Stomach (tissue), 4 donors: ENCODE measurements around the gene PTPRT.

Experiments
- EP300 ChIP-seq: sonication (generic); formaldehyde crosslinking; IDR thresholded peaks from one replicate; pipeline ENCODE4 v1.6.1; 2017; ENCODE audit warnings: antibody characterized with exemption
- POLR2A ChIP-seq, 4 donors: fragments of 450-650 bp; IDR thresholded peaks; one replicate each; pipeline ENCODE4 v1.6.1; 2016; ENCODE audit warnings: antibody characterized with exemption in 4 of 4, control low read depth in 2 of 4, mild to moderate bottlenecking in 1 of 4, moderate library complexity in 1 of 4
- POLR2AphosphoS5 ChIP-seq, 3 donors: sonication (generic); formaldehyde crosslinking; IDR thresholded peaks; one replicate each; pipeline ENCODE4 v1.6.1; 2016; ENCODE audit warnings: antibody characterized with exemption in 3 of 3
- TF ChIP-seq, protein P1 (sequence below), 7 experiments: fragments of 450-650 bp in 4 of 7; fragments of 200-600 bp in 3 of 7; sonication (generic) in 3 of 7; IDR thresholded peaks; one replicate each; pipeline ENCODE4 v1.5.1; 2016 to 2019; ENCODE audit warnings: antibody characterized with exemption in 7 of 7, control low read depth in 2 of 7, mild to moderate bottlenecking in 1 of 7

DNA sequence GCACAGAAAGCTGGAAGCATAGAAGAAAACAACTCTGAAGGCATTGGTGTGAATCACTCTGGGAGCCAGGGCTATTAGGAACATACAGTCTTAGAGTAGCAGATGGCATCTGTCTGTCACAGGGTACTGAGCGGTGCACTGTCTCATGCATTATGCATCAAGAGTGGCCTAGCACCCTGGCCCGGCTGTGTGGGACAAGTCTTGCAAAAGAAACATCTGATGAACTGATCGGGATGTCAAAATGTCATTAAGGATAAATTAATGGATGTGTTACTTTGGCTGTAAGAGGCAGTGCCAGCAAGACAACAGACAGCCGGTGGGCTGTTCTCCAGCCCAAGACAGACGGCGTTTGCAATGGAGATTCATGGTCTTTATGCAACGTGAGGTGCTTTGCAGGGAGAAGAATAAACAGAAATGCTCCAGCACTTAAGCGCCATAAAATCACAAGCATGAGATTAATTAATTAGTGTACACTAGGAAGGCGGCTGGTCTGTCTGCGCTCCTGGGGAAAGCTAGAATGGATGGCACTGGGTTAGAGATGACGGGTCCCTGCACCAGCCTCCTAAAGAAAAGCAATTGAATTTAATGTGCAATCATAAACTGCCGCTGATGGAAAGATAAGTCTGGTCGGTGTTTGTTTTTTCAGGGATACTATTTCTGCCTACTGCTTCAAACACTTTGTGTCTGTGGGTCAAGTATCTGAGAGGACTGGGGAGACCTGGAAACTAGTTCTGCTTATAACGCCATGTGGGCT, 970.9 kb downstream of the PTPRT start:
- TF ChIP-seq POLR2A (IDR thresholded peaks at IDR 0.05) (no peak), POLR2AphosphoS5 (IDR thresholded peaks at IDR 0.05) (no peak), EP300 (no peak)
- TF ChIP-seq, protein P1, sequence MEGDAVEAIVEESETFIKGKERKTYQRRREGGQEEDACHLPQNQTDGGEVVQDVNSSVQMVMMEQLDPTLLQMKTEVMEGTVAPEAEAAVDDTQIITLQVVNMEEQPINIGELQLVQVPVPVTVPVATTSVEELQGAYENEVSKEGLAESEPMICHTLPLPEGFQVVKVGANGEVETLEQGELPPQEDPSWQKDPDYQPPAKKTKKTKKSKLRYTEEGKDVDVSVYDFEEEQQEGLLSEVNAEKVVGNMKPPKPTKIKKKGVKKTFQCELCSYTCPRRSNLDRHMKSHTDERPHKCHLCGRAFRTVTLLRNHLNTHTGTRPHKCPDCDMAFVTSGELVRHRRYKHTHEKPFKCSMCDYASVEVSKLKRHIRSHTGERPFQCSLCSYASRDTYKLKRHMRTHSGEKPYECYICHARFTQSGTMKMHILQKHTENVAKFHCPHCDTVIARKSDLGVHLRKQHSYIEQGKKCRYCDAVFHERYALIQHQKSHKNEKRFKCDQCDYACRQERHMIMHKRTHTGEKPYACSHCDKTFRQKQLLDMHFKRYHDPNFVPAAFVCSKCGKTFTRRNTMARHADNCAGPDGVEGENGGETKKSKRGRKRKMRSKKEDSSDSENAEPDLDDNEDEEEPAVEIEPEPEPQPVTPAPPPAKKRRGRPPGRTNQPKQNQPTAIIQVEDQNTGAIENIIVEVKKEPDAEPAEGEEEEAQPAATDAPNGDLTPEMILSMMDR (IDR thresholded peaks at IDR 0.05): no peak
